Skin epidermis (tissue), 12 donors: Measurements from ENCODE around the gene PIGK.
A peak's percentile ranks its signal among the peaks of the same experiment; 100 is the strongest.
"Not testable (repeated sequence)": the region's sequence is repeated elsewhere in the genome, so short reads cannot be mapped to it uniquely, and the experiment has no call there.

Source experiments
- H3K27ac ChIP-seq, 21 experiments: fragments of 200-600 bp; sonication (generic) in 11 of 21; one replicate each; pipeline ENCODE4 v1.5.0; 2020; ENCODE audit warnings: mild to moderate bottlenecking in 3 of 21, inconsistent platforms in 2 of 21, moderate library complexity in 2 of 21
- H3K4me3 ChIP-seq, 7 experiments: fragments of 200-600 bp; sonication (generic) in 2 of 7; one replicate each; pipeline ENCODE4 v1.5.0; 2020; ENCODE audit warnings: inconsistent platforms in 2 of 7, mild to moderate bottlenecking in 2 of 7, moderate library complexity in 1 of 7

PIGK gene

DNA sequence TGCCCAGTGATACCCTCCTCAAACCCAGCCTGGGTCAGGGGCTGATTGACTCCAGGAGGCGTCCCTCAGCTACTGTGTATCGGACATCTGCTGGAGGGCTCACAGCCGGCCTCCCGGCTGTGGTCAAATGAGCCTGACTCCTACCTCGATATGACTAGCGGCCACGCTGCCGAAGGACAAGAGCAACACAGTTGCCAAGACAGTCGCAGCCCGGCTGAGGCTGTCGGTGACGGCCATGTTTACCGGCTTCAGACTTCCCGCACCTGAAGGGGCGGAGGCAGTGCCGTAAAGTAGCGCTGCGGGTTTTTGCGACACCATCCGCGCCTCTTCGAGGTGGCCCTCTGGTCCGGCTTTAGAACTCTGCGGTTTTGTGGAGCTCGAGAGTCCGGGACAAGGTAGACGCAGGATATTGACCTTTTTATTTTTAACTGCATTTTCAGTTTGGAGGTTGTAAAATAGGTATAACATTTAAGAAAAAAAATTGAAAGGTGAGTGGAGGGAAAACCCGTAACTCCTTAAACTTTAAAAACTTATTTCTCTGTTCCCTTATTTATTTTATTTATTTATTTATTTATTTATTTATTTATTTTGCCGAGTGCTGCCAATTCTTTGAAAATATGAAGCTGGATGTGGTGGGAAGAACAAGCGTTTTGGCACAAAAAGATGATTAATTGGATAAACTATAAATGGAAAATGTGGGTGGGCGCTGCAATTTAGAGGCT lies at the start of gene PIGK:
Gene PIGK, minus strand, starts transcription at position 265 of the 722 bp plus-strand sequence. Its CDS starts 28 bp downstream, at position 237.
- H3K4me3 ChIP-seq, result peak within 1 kb of the TSS; percentile 54 to 86 (median 82)
- H3K27ac ChIP-seq, result peak within 1 kb of the TSS in 20 of 21 experiments; percentile 67 to 92 (median 84)

GRCh38 chr1:77267035-77267434 lies 47.8 kb upstream of the PIGK start:
- no peak overlapping the region for H3K27ac ChIP-seq
- H3K4me3 ChIP-seq, result no peak overlapping the region

DNA sequence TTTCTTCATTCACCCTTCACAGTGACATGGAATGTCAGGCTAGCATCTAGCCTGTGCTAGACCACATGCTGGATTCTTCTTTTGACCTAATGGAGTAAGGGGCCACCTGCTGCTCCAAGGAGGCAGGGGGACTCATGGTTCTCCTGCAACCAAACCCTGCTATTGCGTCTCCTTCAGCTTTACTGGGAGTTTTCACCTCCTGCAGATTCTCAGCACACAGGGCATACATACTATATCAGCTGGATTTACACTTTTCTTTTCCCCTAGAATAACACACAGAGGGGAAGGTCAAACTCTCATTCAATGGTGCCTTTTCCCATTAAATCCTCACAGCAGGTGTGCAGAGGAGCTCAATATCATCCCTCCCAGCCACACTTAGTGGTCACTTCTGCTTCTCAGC lies 46.0 kb upstream of the PIGK start:
- no peak overlapping the region for H3K27ac ChIP-seq
- H3K4me3 ChIP-seq, result no peak overlapping the region

- H3K4me3 ChIP-seq, result no peak overlapping the region
- no peak overlapping the region for H3K27ac ChIP-seq
Observed at GRCh38 chr1:77263708-77264107, 44.5 kb upstream of the PIGK start.

- Histone ChIP-seq H3K27ac (no peak overlapping the region), H3K4me3 (no peak overlapping the region)
Observed at GRCh38 chr1:77253211-77253610, 34.0 kb upstream of the PIGK start.

GRCh38 chr1:77250126-77250525 lies 30.9 kb upstream of the PIGK start:
- Histone ChIP-seq H3K27ac (no peak overlapping the region), H3K4me3 (no peak overlapping the region)

- Histone ChIP-seq H3K27ac (no peak overlapping the region), H3K4me3 (no peak overlapping the region)
Observed at GRCh38 chr1:77245830-77246229, 26.6 kb upstream of the PIGK start.

- Histone ChIP-seq H3K27ac (no peak overlapping the region), H3K4me3 (no peak overlapping the region)
Observed at GRCh38 chr1:77239311-77239710, 20.1 kb upstream of the PIGK start.

- no peak overlapping the region for H3K27ac ChIP-seq
- no peak overlapping the region for H3K4me3 ChIP-seq
Observed at GRCh38 chr1:77238462-77238861, 19.2 kb upstream of the PIGK start.

DNA sequence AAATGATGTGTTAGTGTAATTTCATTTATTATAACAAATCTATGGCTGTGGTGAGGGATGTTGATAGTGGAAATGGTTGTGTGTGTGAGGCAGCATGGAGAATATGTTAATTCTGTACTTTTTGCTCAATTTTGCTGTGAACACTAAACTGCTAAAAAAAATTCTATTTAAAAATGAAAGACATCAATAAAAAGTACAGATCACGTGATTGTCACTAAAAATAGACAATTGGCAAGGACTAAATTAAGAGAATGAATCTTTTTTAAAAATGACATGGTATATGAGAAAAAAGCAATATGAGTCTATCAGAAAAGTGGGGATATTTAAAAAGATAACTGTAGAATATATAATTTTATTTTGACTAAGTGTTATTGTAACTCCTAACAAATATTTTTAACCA lies 15.7 kb upstream of the PIGK start:
- Histone ChIP-seq H3K4me3 (no peak overlapping the region), H3K27ac (no peak overlapping the region)

DNA sequence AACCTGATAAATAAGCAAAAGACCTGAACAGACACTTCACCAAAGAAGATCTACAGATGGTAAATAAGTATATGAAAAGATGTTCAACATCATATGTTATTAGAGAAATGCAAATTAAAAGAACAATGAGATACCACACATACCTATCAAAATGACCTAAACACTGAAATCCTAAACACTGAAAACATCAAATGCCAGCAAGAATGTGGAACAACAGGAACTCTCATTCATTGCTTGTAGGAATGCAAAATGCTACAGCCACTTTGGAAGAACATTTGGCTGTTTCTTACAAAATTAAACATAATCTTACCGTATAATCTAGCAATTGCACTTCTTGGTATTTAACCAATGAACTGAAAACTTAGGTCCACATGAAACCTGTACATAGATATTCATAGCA lies 14.9 kb upstream of the PIGK start:
- H3K27ac ChIP-seq, result no peak overlapping the region
- H3K4me3 ChIP-seq, result no peak overlapping the region

- H3K4me3 ChIP-seq, result no peak overlapping the region
- no peak overlapping the region for H3K27ac ChIP-seq
Observed at GRCh38 chr1:77232829-77233228, 13.6 kb upstream of the PIGK start.

- no peak overlapping the region for H3K27ac ChIP-seq
Observed at GRCh38 chr1:77230051-77230450, 10.8 kb upstream of the PIGK start.

DNA sequence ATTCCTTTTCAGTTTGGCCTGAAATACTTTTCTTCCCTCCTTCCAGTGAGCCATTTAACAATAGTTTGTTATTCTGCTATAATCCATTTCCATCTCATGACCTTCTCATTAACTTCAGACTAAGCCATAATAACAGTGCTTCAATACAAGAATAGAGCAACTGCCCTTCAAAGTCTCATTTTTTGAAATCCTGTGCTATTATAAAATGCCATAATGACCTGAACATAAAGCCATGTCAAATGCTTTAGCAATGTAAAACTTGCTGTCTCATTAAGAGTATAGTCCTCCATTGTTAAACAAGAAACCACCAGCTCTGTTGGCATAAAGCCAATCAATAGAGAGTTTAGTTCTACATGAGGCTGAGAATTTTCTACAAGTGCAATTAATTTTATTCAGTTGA lies 9.6 kb upstream of the PIGK start:
- Histone ChIP-seq H3K4me3 (no peak overlapping the region), H3K27ac (no peak overlapping the region)

More at GRCh38 chr1:77230051-77230450, 10.8 kb upstream of the PIGK start:
- H3K4me3 ChIP-seq, result no peak overlapping the region

- Histone ChIP-seq H3K27ac (no peak overlapping the region), H3K4me3 (no peak overlapping the region)
Observed at GRCh38 chr1:77227381-77227780, 8.2 kb upstream of the PIGK start.

DNA sequence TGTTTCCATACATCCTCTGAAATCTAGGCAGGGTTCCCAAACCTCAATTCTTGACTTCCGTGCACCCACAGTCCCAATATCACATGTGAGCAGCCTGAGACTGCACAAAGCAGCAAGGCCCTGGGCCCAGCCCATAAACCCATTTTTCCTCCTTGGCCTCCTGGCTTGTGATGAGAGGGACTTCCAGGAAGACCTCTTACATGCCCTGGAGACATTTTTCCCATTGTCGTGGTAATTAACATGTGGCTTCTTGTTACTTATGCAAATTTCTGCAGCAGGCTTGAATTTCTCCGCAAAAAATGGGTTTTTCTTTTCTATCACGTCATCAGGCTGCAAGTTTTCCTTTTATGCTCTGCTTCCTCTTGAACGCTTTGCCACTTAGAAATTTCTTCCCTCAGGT lies 3.3 kb upstream of the PIGK start:
- H3K4me3 ChIP-seq, result no peak overlapping the region
- no peak overlapping the region for H3K27ac ChIP-seq

- no peak overlapping the region for H3K27ac ChIP-seq
- no peak overlapping the region for H3K4me3 ChIP-seq
Observed at GRCh38 chr1:77220687-77221463, 1.6 kb upstream of the PIGK start.

GRCh38 chr1:77218477-77219165 lies 609 bp downstream of the PIGK start:
- peak overlapping the region in 20 of 21 experiments; percentile 67 to 92 (median 84) for H3K27ac ChIP-seq
- H3K4me3 ChIP-seq, result peak overlapping the region; percentile 54 to 86 (median 82)

DNA sequence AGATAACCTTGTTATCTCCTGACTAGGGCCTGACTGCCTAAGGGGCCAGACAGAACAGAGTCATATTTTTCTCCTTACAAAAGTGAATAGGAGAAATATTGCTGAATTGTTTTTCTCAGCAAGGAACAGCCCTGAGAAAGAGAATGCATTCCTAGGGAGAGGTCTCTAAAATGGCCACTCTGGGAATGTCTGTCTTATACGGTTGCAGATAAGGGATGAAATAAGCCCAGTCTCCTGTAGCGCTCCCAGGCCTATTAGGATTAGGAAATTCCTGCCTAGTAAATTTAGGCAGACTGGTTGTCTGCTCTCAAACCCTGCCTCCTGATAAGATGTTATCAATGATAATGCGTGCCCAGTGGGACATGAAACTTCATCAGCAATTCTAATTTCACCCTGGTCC lies 15.2 kb downstream of the PIGK start:
- not testable (repeated sequence) for H3K27ac ChIP-seq, H3K4me3 ChIP-seq

- H3K27ac ChIP-seq, result no peak overlapping the region
- H3K4me3 ChIP-seq, result no peak overlapping the region
Observed at GRCh38 chr1:77202751-77203150, 16.5 kb downstream of the PIGK start.

GRCh38 chr1:77200806-77201205 lies 18.4 kb downstream of the PIGK start:
- no peak overlapping the region for H3K4me3 ChIP-seq
- H3K27ac ChIP-seq, result no peak overlapping the region
